Measurements from ENCODE around the gene VWA7.
"Not testable (repeated sequence)": the region's sequence is repeated elsewhere in the genome, so short reads cannot be mapped to it uniquely, and the experiment has no call there.

Gene VWA7

DNA sequence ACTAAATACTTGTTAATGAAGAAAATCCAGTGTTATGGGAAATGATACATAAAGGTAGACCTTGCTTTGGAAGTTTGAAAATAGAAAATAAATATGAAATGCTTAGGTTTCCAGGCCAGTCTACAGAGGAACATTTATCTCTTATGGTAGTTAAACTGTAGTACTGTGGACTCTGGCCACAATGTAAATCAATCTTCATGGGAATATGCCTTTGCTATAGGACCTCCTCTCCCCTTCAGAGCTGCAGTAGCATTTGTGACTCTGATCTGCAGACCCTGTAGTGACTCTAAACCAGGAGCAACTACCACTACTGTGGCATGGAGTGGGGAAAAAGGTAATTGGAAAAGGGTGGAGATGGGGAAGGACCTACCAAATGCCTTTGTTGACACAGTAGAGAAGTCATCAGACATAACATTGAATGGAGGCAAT, 42.8 kb upstream of the VWA7 start:
- H3K4me3 ChIP-seq (ENCODE audit: low read depth, low read length) = no peak overlapping the region
- in situ Hi-C loops (cut with HindIII; ENCODE audit: low sequenced_read_pairs) = no loop called here
- TF ChIP-seq, protein P1, sequence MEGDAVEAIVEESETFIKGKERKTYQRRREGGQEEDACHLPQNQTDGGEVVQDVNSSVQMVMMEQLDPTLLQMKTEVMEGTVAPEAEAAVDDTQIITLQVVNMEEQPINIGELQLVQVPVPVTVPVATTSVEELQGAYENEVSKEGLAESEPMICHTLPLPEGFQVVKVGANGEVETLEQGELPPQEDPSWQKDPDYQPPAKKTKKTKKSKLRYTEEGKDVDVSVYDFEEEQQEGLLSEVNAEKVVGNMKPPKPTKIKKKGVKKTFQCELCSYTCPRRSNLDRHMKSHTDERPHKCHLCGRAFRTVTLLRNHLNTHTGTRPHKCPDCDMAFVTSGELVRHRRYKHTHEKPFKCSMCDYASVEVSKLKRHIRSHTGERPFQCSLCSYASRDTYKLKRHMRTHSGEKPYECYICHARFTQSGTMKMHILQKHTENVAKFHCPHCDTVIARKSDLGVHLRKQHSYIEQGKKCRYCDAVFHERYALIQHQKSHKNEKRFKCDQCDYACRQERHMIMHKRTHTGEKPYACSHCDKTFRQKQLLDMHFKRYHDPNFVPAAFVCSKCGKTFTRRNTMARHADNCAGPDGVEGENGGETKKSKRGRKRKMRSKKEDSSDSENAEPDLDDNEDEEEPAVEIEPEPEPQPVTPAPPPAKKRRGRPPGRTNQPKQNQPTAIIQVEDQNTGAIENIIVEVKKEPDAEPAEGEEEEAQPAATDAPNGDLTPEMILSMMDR (IDR thresholded peaks at IDR 0.05; ENCODE audit: low read depth, low read length, missing control alignments) = no peak
- DNase-seq (ENCODE audit: low read depth) = no peak

DNA sequence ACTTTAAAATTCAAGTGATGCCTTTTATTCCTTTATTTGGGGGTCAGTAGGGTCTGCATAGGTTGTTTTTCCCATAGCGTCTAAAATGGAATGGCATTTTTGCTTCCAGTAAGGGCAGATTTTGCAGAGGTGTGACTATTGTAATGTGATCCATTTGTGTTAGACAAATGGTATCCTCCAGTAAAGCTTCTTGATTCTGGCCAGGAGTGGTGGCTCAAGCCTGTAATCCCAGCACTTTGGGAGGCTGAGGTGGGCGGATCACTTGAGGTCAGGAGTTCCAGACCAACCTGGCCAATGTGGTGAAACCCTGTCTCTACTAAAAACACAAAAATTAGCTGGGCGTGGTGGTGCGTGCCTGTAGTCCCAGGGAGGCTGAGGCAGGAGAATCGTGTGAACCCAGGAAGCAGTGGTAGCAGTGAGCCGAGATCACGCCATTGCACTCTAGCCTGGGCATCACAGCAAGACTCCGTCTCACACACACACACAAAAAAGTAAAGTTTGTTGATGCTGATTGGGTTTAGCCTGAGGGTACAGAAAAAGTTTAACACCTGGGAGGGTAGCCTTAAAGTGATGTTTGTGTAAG, 40.9 kb upstream of the VWA7 start:
- peak overlapping the region; percentile 40 for H3K4me3 ChIP-seq (ENCODE audit: low read depth, low read length)
- DNase-seq (ENCODE audit: low read depth); in situ Hi-C loops (cut with HindIII; ENCODE audit: low sequenced_read_pairs): not testable (repeated sequence)

DNA sequence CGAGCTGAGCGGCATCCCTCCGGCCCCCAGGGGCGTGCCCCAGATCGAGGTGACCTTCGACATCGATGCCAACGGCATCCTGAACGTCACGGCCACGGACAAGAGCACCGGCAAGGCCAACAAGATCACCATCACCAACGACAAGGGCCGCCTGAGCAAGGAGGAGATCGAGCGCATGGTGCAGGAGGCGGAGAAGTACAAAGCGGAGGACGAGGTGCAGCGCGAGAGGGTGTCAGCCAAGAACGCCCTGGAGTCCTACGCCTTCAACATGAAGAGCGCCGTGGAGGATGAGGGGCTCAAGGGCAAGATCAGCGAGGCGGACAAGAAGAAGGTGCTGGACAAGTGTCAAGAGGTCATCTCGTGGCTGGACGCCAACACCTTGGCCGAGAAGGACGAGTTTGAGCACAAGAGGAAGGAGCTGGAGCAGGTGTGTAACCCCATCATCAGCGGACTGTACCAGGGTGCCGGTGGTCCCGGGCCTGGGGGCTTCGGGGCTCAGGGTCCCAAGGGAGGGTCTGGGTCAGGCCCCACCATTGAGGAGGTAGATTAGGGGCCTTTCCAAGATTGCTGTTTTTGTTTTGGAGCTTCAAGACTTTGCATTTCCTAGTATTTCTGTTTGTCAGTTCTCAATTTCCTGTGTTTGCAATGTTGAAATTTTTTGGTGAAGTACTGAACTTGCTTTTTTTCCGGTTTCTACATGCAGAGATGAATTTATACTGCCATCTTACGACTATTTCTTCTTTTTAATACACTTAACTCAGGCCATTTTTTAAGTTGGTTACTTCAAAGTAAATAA, 40.2 kb upstream of the VWA7 start:
- DNase-seq (ENCODE audit: low read depth); in situ Hi-C loops (cut with HindIII; ENCODE audit: low sequenced_read_pairs): not testable (repeated sequence)
- peak overlapping the region; percentile 40 for H3K4me3 ChIP-seq (ENCODE audit: low read depth, low read length)

DNA sequence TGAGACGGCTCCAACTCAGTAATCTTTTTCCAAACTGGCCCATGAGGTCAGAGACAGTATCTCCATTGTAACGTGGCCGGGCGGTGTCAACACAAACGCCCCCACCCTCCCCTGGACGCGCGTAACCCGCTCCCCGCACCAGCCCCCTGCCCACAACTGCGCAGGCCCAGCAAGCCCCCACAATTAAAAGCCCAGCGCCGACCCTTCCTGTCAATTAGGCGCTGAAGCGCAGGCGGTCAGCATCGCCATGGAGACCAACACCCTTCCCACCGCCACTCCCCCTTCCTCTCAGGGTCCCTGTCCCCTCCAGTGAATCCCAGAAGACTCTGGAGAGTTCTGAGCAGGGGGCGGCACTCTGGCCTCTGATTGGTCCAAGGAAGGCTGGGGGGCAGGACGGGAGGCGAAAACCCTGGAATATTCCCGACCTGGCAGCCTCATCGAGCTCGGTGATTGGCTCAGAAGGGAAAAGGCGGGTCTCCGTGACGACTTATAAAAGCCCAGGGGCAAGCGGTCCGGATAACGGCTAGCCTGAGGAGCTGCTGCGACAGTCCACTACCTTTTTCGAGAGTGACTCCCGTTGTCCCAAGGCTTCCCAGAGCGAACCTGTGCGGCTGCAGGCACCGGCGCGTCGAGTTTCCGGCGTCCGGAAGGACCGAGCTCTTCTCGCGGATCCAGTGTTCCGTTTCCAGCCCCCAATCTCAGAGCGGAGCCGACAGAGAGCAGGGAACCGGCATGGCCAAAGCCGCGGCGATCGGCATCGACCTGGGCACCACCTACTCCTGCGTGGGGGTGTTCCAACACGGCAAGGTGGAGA, 38.1 kb upstream of the VWA7 start, which contains the start of the genes HSPA1A and HSPA1L:
HSPA1A (plus strand) TSS at position 519 of the 814 bp plus-strand sequence; CDS start at position 733, 214 bp downstream.
HSPA1L (minus strand) TSS at position 259 of the 814 bp plus-strand sequence. CDS start 3,311 bp downstream, outside the sequence.
- peak within 1 kb of the TSS; percentile 59 for H3K4me3 ChIP-seq (ENCODE audit: low read depth, low read length)
- peak; percentile 90 for DNase-seq (ENCODE audit: low read depth)
- TF ChIP-seq, protein P1 (IDR thresholded peaks at IDR 0.05; ENCODE audit: low read depth, low read length, missing control alignments) = no peak
- in situ Hi-C loops (cut with HindIII; ENCODE audit: low sequenced_read_pairs) = no loop called here

DNA sequence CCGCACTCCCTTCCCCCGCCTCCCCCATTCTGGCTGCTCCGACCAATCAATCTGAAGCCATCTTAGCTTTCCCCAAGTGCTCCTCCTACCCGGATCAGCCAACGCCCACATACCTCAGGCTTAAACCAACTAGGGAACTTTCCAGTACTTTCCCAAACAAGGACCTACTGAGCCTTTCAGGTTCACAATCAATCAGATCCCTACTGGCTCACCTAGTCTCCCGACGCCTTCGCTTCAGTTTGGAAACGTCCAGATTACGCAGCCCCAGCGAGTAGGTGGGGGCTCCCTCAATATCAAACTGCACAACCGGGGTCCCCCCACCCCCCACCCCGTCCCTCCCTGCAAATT, 37.5 kb upstream of the VWA7 start:
- in situ Hi-C loops (cut with HindIII; ENCODE audit: low sequenced_read_pairs) = no loop called here
- TF ChIP-seq, protein P1 (IDR thresholded peaks at IDR 0.05; ENCODE audit: low read depth, low read length, missing control alignments) = no peak
- peak; percentile 96 for DNase-seq (ENCODE audit: low read depth)
- H3K4me3 ChIP-seq (ENCODE audit: low read depth, low read length) = peak overlapping the region; percentile 59

DNA sequence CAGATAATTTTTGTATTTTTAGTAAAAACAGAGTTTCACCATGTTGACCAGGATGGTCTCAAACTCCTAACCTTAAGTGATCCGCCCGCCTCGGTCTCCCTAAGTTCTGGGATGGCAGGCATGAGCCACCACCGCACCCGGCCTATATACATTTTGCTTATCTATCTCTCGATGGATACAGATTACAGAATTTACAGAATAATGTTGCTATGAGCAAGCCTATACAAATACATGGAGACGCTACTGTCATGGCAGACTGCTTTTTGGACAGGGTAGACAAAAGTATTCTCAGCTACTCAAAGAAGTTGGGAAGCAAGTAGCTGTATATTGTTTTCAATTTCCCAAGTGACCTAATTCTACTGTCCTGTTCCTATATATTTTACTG, 36.3 kb upstream of the VWA7 start:
- DNase-seq (ENCODE audit: low read depth) = no peak
- in situ Hi-C loops (cut with HindIII; ENCODE audit: low sequenced_read_pairs) = no loop called here
- no peak overlapping the region for H3K4me3 ChIP-seq (ENCODE audit: low read depth, low read length)

DNA sequence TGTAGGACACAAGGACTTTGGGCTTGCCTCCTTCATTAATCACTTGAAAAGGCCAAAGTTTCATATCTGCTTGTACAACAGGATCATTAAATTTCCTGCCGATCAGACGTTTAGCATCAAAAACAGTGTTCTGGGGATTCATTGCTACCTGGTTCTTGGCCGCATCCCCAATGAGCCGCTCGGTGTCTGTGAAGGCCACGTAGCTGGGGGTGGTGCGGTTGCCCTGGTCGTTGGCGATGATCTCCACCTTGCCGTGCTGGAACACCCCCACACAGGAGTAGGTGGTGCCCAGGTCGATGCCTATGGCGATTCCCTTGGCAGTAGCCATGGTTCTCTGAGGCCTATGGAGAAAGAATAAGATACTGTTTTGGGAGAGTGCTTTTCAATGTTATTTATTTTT, 34.5 kb upstream of the VWA7 start:
- in situ Hi-C loops (cut with HindIII; ENCODE audit: low sequenced_read_pairs) = no loop called here
- H3K4me3 ChIP-seq (ENCODE audit: low read depth, low read length) = no peak overlapping the region
- DNase-seq (ENCODE audit: low read depth) = no peak
- TF ChIP-seq, protein P1 (IDR thresholded peaks at IDR 0.05; ENCODE audit: low read depth, low read length, missing control alignments) = no peak

More for the DNA sequence above, 36.3 kb upstream of the VWA7 start:
- TF ChIP-seq, protein P1 (IDR thresholded peaks at IDR 0.05; ENCODE audit: low read depth, low read length, missing control alignments) = no peak

DNA sequence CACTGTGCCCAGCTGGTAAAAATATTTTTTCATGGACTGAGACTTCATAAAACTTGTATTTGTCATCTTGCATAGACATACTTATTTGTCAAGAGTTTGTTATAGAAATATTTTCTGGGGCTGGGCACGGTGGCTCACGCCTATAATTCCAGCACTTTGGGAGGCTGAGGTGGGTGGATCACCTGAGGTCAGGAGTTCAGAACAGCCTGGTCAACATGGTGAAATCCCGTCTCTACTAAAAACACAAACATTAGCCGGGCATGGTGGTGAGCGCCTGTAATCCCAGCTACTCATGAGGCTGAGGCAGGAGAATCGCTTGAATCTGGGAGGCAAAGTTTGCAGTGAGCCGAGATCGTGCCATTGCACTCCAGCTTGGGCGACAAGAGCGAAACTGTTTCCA, 31.5 kb upstream of the VWA7 start:
- DNase-seq (ENCODE audit: low read depth); H3K4me3 ChIP-seq (ENCODE audit: low read depth, low read length); in situ Hi-C loops (cut with HindIII; ENCODE audit: low sequenced_read_pairs): not testable (repeated sequence)

All from astrocyte of the cerebellum (primary cell).